ENCODE measurements around the gene MAGED1. TPM values are rescaled to one million over a fixed set of nuclear protein-coding genes. Genes with fewer than 3 reads are reported as not detected.

MAGED1 gene
- total and polyA plus RNA-seq, 2 experiments from 2014 or later: 60.8 to 89.8 TPM

GRCh38 chrX:51889851-51890250, 3.6 kb upstream of the MAGED1 start (continued):
- no peak for TF ChIP-seq REST (IDR thresholded peaks at IDR 0.05; ENCODE audit: unreplicated experiment)
- TF ChIP-seq STAT1 (IDR thresholded peaks at IDR 0.05; ENCODE audit: unreplicated experiment): no peak
- TF ChIP-seq NANOG (IDR thresholded peaks at IDR 0.05; ENCODE audit: borderline replicate concordance): no peak
- no peak for TF ChIP-seq ZNF114 (CRISPR knock-in tag; IDR thresholded peaks at IDR 0.05)
- no peak for TF ChIP-seq ETS1 (IDR thresholded peaks at IDR 0.05)

- no peaks in the 10 kb centered on the region for H3K79me2 ChIP-seq (replicated peaks; ENCODE audit: insufficient read depth)
- no peak for ATAC-seq
- H3K27ac ChIP-seq (ENCODE audit: low read depth): no peak overlapping the region
- H3K4me3 ChIP-seq: no peak overlapping the region
- no peak for TF ChIP-seq REST (IDR thresholded peaks at IDR 0.05; ENCODE audit: unreplicated experiment)
- Mint-ChIP-seq H3K27me3 (ENCODE audit: insufficient read depth, low read depth, poor library complexity) (peaks cover 9% of the 10 kb centered on the region), H3K4me1 (peaks cover 9% of the 10 kb centered on the region), H3K4me3 (no peak overlapping the region; the same call in 2 of the 3 replicates), H3K36me3 (ENCODE audit: low read depth) (peaks cover 10% of the 10 kb centered on the region; the same call in 2 of the 3 replicates), H3K27ac (no peak overlapping the region), H3K9me3 (no peaks in the 10 kb centered on the region; the same call in 2 of the 3 replicates)
- H4K20me1 ChIP-seq (replicated peaks; ENCODE audit: insufficient read depth): no peaks in the 10 kb centered on the region
- H3K27me3 ChIP-seq (ENCODE audit: insufficient read depth): no peaks in the 10 kb centered on the region
- H2AFZ ChIP-seq: no peak overlapping the region
- no peaks in the 10 kb centered on the region for H3K4me1 ChIP-seq (ENCODE audit: insufficient read depth)
- DNase-seq (ENCODE audit: low spot score): no peak
- no peak overlapping the region for H3K4me2 ChIP-seq
- H3F3A ChIP-seq (replicated peaks; ENCODE audit: low read depth): no peaks in the 10 kb centered on the region
- no peaks in the 10 kb centered on the region for H3K36me3 ChIP-seq (ENCODE audit: insufficient read depth)
- H3K9me2 ChIP-seq (ENCODE audit: insufficient read depth): no peaks in the 10 kb centered on the region
These were observed 2.2 kb upstream of the MAGED1 start for GRCh38 chrX:51891245-51891644.

Measured in GM23338 (cell line).